ENCODE measurements around the gene ERCC8.

ERCC8 gene

DNA sequence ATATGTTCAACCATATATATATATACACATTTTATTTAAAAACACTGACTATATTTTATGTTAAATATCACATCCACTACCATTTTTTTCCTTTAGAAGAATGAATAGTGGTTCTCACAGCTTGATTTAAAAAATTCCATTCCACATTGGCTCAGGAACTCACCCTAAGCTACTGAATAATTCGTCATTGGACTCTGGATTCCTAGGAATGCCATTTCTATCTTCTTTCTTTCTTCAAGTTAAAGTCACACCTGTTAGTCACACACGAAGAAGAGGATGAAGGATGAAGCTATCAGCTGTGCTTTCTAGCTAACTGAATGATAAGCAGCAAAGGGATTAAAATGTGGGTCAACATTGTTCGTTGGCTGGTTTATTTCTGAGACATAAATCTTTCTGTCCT lies 108.7 kb downstream of the ERCC8 start:
- no peak for DNase-seq (ENCODE audit: low read depth)

GRCh38 chr5:60835554-60835953 lies 109.3 kb downstream of the ERCC8 start:
- no peak for DNase-seq (ENCODE audit: low read depth)

GRCh38 chr5:60833520-60833919 lies 111.3 kb downstream of the ERCC8 start:
- DNase-seq (ENCODE audit: low read depth) = no peak

DNA sequence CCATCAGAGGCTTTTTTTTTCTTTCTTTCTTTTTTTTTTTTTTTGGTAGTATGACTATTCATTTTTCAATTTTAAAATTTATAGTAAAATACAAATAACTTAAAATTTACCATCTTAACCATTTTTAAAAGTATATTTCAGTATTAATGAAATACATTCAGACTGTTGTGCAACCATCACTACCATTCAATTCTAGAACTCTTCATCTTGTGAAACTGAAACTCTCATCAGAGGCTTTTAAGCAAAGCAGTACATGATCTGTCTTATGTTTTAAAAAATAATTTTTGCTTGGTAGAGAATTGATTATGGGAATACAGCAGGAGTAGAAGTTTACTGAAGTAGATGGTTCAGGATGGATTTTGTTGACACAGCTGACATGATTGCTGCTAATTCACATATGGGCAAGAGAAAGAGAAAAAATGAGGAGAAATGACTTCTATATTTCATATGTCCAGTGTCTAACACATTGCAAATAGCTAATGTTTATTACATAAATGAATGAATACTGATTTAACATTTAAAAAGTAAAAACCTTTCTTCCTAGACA lies 114.2 kb downstream of the ERCC8 start:
- no peak for DNase-seq (ENCODE audit: low read depth)

DNA sequence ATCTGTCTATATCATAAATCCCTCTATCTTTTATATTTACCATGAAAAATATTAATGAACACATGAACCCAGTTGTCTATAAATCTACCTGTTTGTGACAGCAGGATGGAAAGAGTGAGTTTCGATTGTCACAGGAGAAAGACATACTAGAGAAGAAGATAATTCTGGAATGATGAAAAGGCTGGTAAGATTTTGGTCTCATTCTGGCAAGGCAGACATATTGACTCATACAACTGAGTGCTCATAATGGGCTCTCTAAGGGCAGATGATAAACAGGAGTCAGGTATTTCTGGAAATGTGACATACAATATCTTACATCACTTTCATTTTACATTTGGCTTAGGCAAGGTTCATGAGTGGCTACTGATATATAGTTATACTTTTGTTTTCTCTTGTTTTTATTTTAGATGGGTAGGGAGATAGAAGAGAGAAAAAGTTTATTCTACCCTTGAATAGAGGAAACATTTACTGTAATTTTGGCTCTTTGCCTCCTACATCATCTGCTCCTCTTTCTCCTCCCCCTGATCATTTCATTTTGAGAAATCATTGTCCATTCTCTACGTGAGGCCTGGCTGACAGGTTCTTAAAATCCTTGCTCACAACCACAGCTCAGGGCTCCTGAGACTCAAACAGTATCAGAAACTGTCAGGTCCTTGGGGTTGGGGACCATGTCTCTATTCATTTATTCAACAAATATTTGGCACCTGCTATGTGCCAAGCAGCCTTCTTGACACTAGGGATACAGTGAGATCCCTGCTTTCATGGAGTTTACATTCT lies 115.2 kb downstream of the ERCC8 start:
- DNase-seq (ENCODE audit: low read depth) = no peak

GRCh38 chr5:60827201-60827600 lies 117.7 kb downstream of the ERCC8 start:
- DNase-seq (ENCODE audit: low read depth) = no peak

DNA sequence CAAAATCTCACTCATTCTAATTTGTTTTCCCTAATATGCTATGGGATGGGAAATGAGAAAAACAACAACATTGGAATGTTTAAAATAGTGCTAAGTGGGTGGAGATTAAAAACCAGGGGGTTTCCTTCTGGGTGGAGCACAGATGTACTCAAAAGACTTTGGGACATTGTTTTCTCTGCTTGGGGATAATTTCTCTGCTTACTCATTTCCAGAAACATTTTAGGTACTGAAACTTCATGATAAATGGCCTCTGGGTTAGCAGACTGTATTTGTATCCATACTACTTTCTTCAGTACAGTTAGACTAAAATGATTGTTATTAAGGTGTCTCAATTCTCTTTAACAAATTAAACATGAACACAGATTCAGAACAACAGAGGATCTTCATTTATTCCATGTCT lies 118.2 kb downstream of the ERCC8 start:
- DNase-seq (ENCODE audit: low read depth) = no peak

Data from HS-5 (cell line).